DOHH2 (cell line): ENCODE measurements around the gene FBXO4.

Experiments used
- H3F3A ChIP-seq: fragments of 200-600 bp; sonication (generic), shearing (Covaris generic); 2 replicates; pipeline ENCODE4 v1.6.0; 2016; ENCODE audit warnings: antibody characterized with exemption, mild to moderate bottlenecking; ENCODE audit not compliant: control insufficient read depth, insufficient read depth
- H3K27ac ChIP-seq: fragments of 200-600 bp; sonication (generic); 2 replicates; pipeline ENCODE4 v1.5.1; 2014; ENCODE audit warnings: low read depth, mild to moderate bottlenecking, low read length, moderate library complexity
- H3K27me3 ChIP-seq: fragments of 200-600 bp; sonication (generic); 2 replicates; pipeline ENCODE4 v1.6.1; 2014; ENCODE audit warnings: mild to moderate bottlenecking, low read length, mixed read lengths; ENCODE audit not compliant: control insufficient read depth
- H3K36me3 ChIP-seq: fragments of 200-600 bp; sonication (generic); 2 replicates; pipeline ENCODE4 v1.6.1; 2014; ENCODE audit warnings: mild to moderate bottlenecking, low read length, moderate library complexity, mixed read lengths; ENCODE audit not compliant: control insufficient read depth
- H3K4me1 ChIP-seq: fragments of 200-600 bp; sonication (generic); 2 replicates; pipeline ENCODE4 v1.6.1; 2014; ENCODE audit warnings: mild to moderate bottlenecking, low read length, mixed read lengths; ENCODE audit not compliant: control insufficient read depth
- H3K4me2 ChIP-seq: fragments of 200-600 bp; sonication (generic); 2 replicates; pipeline ENCODE4 v1.6.0; 2014; ENCODE audit warnings: mild to moderate bottlenecking, low read length, moderate library complexity
- H3K4me3 ChIP-seq: fragments of 200-600 bp; sonication (generic); 2 replicates; pipeline ENCODE4 v1.5.1; 2014; ENCODE audit warnings: mild to moderate bottlenecking, low read length, mixed read lengths
- H3K79me2 ChIP-seq: fragments of 200-600 bp; sonication (generic); 2 replicates; pipeline ENCODE4 v1.6.1; 2014; ENCODE audit warnings: mild to moderate bottlenecking, low read length, mixed read lengths; ENCODE audit not compliant: control insufficient read depth
- H3K9me2 ChIP-seq: fragments of 200-600 bp; sonication (generic); replicated peaks from 2 replicates; pipeline ENCODE4 v1.6.1; 2014; ENCODE audit warnings: mild to moderate bottlenecking, low read length, mixed read lengths; ENCODE audit not compliant: control insufficient read depth
- H3K9me3 ChIP-seq: fragments of 200-600 bp; sonication (generic); 2 replicates; pipeline ENCODE4 v1.6.1; 2014; ENCODE audit warnings: antibody characterized with exemption, low read length, mixed read lengths; ENCODE audit not compliant: control insufficient read depth, insufficient read depth
- H4K20me1 ChIP-seq: fragments of 200-600 bp; sonication (generic); 2 replicates; pipeline ENCODE4 v1.6.0; 2014; ENCODE audit warnings: low read depth, mild to moderate bottlenecking, antibody characterized with exemption, low read length, moderate library complexity; ENCODE audit not compliant: control insufficient read depth, insufficient read depth
- EZH2phosphoT487 ChIP-seq: fragments of 200-600 bp; sonication (generic); IDR thresholded peaks from 2 replicates; pipeline ENCODE4 v1.6.1; 2017; ENCODE audit warnings: borderline replicate concordance, mild to moderate bottlenecking, antibody characterized with exemption, low read length, moderate library complexity, mixed read lengths
- TF ChIP-seq, protein P1 (sequence below): fragments of 200-600 bp; sonication (generic); IDR thresholded peaks from one replicate; pipeline ENCODE4 v1.5.1; 2014; ENCODE audit warnings: antibody characterized with exemption, mild to moderate bottlenecking, low read depth, low read length; ENCODE audit not compliant: poor library complexity, severe bottlenecking

FBXO4 gene

DNA sequence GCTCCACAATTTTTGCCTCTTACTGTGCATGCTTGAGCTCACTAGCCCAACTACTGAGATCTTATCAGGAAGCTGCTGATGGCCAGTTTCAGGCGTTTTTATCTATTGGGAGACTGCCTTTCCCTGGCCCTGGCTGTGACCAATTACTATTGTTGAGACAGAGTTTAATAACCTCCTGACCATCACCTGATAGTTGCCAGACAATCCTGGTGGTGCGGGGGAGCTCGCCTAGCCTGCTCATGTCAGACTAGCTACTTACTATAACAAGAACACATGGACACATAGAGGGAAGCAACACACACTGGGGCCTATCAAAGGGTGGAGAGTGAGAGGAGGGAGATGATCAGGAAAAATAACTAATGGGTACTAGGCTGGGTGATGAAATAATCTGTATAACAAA is 41.8 kb upstream of the FBXO4 start:
- Histone ChIP-seq H4K20me1 (no peaks in the 10 kb centered on the region), H3F3A (no peaks in the 10 kb centered on the region), H3K9me3 (no peaks in the 10 kb centered on the region), H3K79me2 (no peaks in the 10 kb centered on the region), H3K4me2 (no peak overlapping the region), H3K27me3 (no peaks in the 10 kb centered on the region), H3K27ac (no peak overlapping the region), H3K36me3 (no peaks in the 10 kb centered on the region), H3K4me1 (no peaks in the 10 kb centered on the region), H3K9me2 (no peaks in the 10 kb centered on the region), H3K4me3 (no peak overlapping the region)
- TF ChIP-seq EZH2phosphoT487, result no peak
- TF ChIP-seq, protein P1, sequence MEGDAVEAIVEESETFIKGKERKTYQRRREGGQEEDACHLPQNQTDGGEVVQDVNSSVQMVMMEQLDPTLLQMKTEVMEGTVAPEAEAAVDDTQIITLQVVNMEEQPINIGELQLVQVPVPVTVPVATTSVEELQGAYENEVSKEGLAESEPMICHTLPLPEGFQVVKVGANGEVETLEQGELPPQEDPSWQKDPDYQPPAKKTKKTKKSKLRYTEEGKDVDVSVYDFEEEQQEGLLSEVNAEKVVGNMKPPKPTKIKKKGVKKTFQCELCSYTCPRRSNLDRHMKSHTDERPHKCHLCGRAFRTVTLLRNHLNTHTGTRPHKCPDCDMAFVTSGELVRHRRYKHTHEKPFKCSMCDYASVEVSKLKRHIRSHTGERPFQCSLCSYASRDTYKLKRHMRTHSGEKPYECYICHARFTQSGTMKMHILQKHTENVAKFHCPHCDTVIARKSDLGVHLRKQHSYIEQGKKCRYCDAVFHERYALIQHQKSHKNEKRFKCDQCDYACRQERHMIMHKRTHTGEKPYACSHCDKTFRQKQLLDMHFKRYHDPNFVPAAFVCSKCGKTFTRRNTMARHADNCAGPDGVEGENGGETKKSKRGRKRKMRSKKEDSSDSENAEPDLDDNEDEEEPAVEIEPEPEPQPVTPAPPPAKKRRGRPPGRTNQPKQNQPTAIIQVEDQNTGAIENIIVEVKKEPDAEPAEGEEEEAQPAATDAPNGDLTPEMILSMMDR, result no peak

DNA sequence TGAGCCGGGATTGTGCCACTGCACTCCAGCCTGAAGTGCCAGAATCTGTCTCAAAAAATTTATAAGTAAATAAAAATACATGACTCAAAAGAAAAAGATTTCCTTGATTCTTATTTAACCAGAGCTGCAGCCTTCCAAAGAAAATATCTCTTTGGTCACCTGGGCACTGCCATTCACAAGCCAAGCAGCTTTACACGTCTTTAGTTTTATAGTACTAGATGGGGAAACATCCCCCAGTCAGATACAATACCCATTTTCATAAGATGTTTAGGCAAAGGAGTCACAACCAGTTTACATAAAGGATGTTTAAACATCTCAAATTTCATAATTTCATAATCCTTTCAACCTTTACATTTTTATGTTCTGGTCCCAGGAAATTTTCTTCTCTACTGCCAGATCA is 41.1 kb upstream of the FBXO4 start:
- no peak overlapping the region for H3K27ac ChIP-seq
- H4K20me1 ChIP-seq, result no peaks in the 10 kb centered on the region
- no peaks in the 10 kb centered on the region for H3F3A ChIP-seq
- H3K4me3 ChIP-seq, result no peak overlapping the region
- no peaks in the 10 kb centered on the region for H3K79me2 ChIP-seq
- TF ChIP-seq EZH2phosphoT487, result no peak
- TF ChIP-seq, protein P1, result no peak
- no peaks in the 10 kb centered on the region for H3K27me3 ChIP-seq
- no peaks in the 10 kb centered on the region for H3K36me3 ChIP-seq
- H3K9me3 ChIP-seq, result no peaks in the 10 kb centered on the region
- H3K4me1 ChIP-seq, result no peaks in the 10 kb centered on the region
- H3K9me2 ChIP-seq, result no peaks in the 10 kb centered on the region
- no peak overlapping the region for H3K4me2 ChIP-seq

GRCh38 chr5:41885286-41885685 is 39.8 kb upstream of the FBXO4 start:
- TF ChIP-seq, protein P1, result no peak
- TF ChIP-seq EZH2phosphoT487, result no peak
- no peaks in the 10 kb centered on the region for H3K36me3 ChIP-seq
- H3K9me3 ChIP-seq, result no peaks in the 10 kb centered on the region
- H3K79me2 ChIP-seq, result no peaks in the 10 kb centered on the region
- H3K4me2 ChIP-seq, result no peak overlapping the region
- no peaks in the 10 kb centered on the region for H3K27me3 ChIP-seq
- H3K9me2 ChIP-seq, result no peaks in the 10 kb centered on the region
- H3K4me1 ChIP-seq, result no peaks in the 10 kb centered on the region
- no peaks in the 10 kb centered on the region for H4K20me1 ChIP-seq
- no peak overlapping the region for H3K4me3 ChIP-seq
- H3F3A ChIP-seq, result no peaks in the 10 kb centered on the region
- H3K27ac ChIP-seq, result no peak overlapping the region
